Measurements from ENCODE around the gene MRPL12. TPM values are rescaled to one million over a fixed set of nuclear protein-coding genes. Genes with fewer than 3 reads are reported as not detected.

The MRPL12 gene
- total RNA-seq, 1 donor from 2014 or later: 38.7 TPM

GRCh38 chr17:81683208-81683583 lies 20.0 kb upstream of the MRPL12 start:
- Mint-ChIP-seq H3K9me3 (ENCODE audit: low read depth) (no peaks in the 10 kb centered on the region), H3K4me1 (ENCODE audit: low read depth) (peaks cover 33% of the 10 kb centered on the region), H3K4me3 (ENCODE audit: unreplicated experiment) (peak overlapping the region; percentile 84), H3K27me3 (ENCODE audit: low read depth) (no peaks in the 10 kb centered on the region), H3K36me3 (ENCODE audit: low read depth) (peaks cover 10% of the 10 kb centered on the region), H3K27ac (ENCODE audit: unreplicated experiment) (peak overlapping the region; percentile 80)
- DNase-seq (ENCODE audit: low spot score): no peak
- TF ChIP-seq CTCF (IDR thresholded peaks at IDR 0.05): no peak

GRCh38 chr17:81683584-81684441 lies 19.4 kb upstream of the MRPL12 start, which contains the start of the genes ARL16 and HGS:
ARL16 (minus strand) TSS chr17:81683797; CDS start chr17:81683753, 44 bp downstream.
HGS (plus strand) TSS chr17:81684011; CDS start chr17:81684067, 56 bp downstream.
- DNase-seq (ENCODE audit: low spot score): peak; percentile 99
- Mint-ChIP-seq H3K9me3 (ENCODE audit: low read depth) (no peaks in the 10 kb centered on the region), H3K4me3 (ENCODE audit: unreplicated experiment) (peak within 1 kb of the TSS; percentile 89), H3K27ac (ENCODE audit: unreplicated experiment) (peak within 1 kb of the TSS; percentile 96), H3K36me3 (ENCODE audit: low read depth) (peaks cover 10% of the 10 kb centered on the region), H3K27me3 (ENCODE audit: low read depth) (no peaks in the 10 kb centered on the region), H3K4me1 (ENCODE audit: low read depth) (peaks cover 33% of the 10 kb centered on the region)
- TF ChIP-seq CTCF (IDR thresholded peaks at IDR 0.05): no peak

GRCh38 chr17:81684442-81684911 lies 18.7 kb upstream of the MRPL12 start:
- Mint-ChIP-seq H3K27ac (ENCODE audit: unreplicated experiment) (peak overlapping the region; percentile 96), H3K4me3 (ENCODE audit: unreplicated experiment) (peak overlapping the region; percentile 89), H3K36me3 (ENCODE audit: low read depth) (peaks cover 13% of the 10 kb centered on the region), H3K9me3 (ENCODE audit: low read depth) (no peaks in the 10 kb centered on the region), H3K4me1 (ENCODE audit: low read depth) (peaks cover 33% of the 10 kb centered on the region), H3K27me3 (ENCODE audit: low read depth) (no peaks in the 10 kb centered on the region)
- no peak for TF ChIP-seq CTCF (IDR thresholded peaks at IDR 0.05)
- no peak for DNase-seq (ENCODE audit: low spot score)

- no peak for TF ChIP-seq CTCF (IDR thresholded peaks at IDR 0.05)
- Mint-ChIP-seq H3K4me1 (ENCODE audit: low read depth) (peaks cover 33% of the 10 kb centered on the region), H3K27me3 (ENCODE audit: low read depth) (no peaks in the 10 kb centered on the region), H3K27ac (ENCODE audit: unreplicated experiment) (peak overlapping the region; percentile 96), H3K36me3 (ENCODE audit: low read depth) (peaks cover 15% of the 10 kb centered on the region), H3K4me3 (ENCODE audit: unreplicated experiment) (peak overlapping the region; percentile 89), H3K9me3 (ENCODE audit: low read depth) (no peaks in the 10 kb centered on the region)
- no peak for DNase-seq (ENCODE audit: low spot score)
These were observed 18.1 kb upstream of the MRPL12 start for GRCh38 chr17:81685108-81685507.

- TF ChIP-seq CTCF (IDR thresholded peaks at IDR 0.05): no peak
- Mint-ChIP-seq H3K27ac (ENCODE audit: unreplicated experiment) (no peak overlapping the region), H3K9me3 (ENCODE audit: low read depth) (no peaks in the 10 kb centered on the region), H3K36me3 (ENCODE audit: low read depth) (peaks cover 18% of the 10 kb centered on the region), H3K27me3 (ENCODE audit: low read depth) (no peaks in the 10 kb centered on the region), H3K4me3 (ENCODE audit: unreplicated experiment) (no peak overlapping the region), H3K4me1 (ENCODE audit: low read depth) (peaks cover 30% of the 10 kb centered on the region)
- no peak for DNase-seq (ENCODE audit: low spot score)
These were observed 16.6 kb upstream of the MRPL12 start for GRCh38 chr17:81686614-81687013.
